ENCODE data around the gene RNU6-1. TPM values are rescaled to one million over a fixed set of nuclear protein-coding genes. Genes with fewer than 3 reads are reported as not detected.

Gene RNU6-1
- total and polyA plus RNA-seq, 2 experiments from 2014 or later = not detected

DNA sequence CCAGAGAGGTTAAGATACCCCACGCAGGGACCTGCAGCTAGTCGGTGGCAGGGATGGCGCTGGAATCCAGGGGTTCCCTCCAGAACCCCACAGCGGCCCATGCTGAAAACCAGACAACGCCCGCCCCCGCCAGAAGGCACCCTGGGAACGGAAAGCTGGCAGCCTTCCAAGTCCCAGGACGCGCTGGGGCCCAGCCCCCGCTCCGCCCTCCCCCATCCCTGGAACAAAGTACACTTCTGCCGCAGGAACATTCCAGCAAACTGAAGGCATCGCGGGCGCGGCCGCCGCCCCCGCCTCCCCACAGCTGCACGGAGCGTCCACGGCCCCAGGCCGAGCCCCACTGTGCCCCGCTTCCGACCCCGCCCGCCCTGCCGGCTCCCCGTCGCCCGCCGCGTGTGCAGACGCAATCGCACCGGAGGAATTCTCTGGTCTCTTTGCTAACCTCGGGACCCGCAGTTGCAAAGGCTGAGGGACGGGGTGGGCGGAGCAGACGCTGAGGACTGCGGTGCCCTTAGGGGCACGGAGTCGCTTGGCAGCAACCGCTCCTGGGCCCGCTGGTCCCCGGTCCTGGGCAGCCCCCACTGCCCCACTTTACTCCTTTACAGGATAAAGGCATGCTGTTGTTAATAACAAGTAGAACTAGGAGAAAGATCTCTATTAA is 44.8 kb upstream of the RNU6-1 start:
- Mint-ChIP-seq H3K27ac (no peak overlapping the region), H3K4me3 (peak overlapping the region; percentile 66), H3K9me3 (no peaks in the 10 kb centered on the region), H3K27me3 (ENCODE audit: insufficient read depth, low read depth, poor library complexity) (peaks cover 3% of the 10 kb centered on the region), H3K4me1 (peaks cover 20% of the 10 kb centered on the region), H3K36me3 (ENCODE audit: low read depth) (no peaks in the 10 kb centered on the region)
- TF ChIP-seq, protein P1, sequence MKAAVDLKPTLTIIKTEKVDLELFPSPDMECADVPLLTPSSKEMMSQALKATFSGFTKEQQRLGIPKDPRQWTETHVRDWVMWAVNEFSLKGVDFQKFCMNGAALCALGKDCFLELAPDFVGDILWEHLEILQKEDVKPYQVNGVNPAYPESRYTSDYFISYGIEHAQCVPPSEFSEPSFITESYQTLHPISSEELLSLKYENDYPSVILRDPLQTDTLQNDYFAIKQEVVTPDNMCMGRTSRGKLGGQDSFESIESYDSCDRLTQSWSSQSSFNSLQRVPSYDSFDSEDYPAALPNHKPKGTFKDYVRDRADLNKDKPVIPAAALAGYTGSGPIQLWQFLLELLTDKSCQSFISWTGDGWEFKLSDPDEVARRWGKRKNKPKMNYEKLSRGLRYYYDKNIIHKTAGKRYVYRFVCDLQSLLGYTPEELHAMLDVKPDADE (IDR thresholded peaks at IDR 0.05) = no peak
- TF ChIP-seq POLR2AphosphoS5 (IDR thresholded peaks at IDR 0.05; ENCODE audit: low read depth) = peak; percentile 51; the same call in 1 of the 2 replicates
- peaks cover 23% of the 10 kb centered on the region for H3K4me1 ChIP-seq (ENCODE audit: insufficient read depth)
- no peaks in the 10 kb centered on the region for H3K79me2 ChIP-seq (replicated peaks; ENCODE audit: insufficient read depth)
- peak; percentile 95 for ATAC-seq
- peak overlapping the region; percentile 96 for H2AFZ ChIP-seq
- H3K27me3 ChIP-seq (ENCODE audit: insufficient read depth) = peaks cover 9% of the 10 kb centered on the region
- H3K36me3 ChIP-seq (ENCODE audit: insufficient read depth) = no peaks in the 10 kb centered on the region
- peak overlapping the region; percentile 68 for H3K4me3 ChIP-seq
- no peak overlapping the region for H3K27ac ChIP-seq (ENCODE audit: low read depth)
- no peaks in the 10 kb centered on the region for H3F3A ChIP-seq (replicated peaks; ENCODE audit: low read depth)
- DNase-seq (ENCODE audit: low spot score) = peak; percentile 92
- peak overlapping the region; percentile 83 for H3K4me2 ChIP-seq
- H3K9me2 ChIP-seq (ENCODE audit: insufficient read depth) = no peaks in the 10 kb centered on the region
- no peaks in the 10 kb centered on the region for H4K20me1 ChIP-seq (replicated peaks; ENCODE audit: insufficient read depth)

DNA sequence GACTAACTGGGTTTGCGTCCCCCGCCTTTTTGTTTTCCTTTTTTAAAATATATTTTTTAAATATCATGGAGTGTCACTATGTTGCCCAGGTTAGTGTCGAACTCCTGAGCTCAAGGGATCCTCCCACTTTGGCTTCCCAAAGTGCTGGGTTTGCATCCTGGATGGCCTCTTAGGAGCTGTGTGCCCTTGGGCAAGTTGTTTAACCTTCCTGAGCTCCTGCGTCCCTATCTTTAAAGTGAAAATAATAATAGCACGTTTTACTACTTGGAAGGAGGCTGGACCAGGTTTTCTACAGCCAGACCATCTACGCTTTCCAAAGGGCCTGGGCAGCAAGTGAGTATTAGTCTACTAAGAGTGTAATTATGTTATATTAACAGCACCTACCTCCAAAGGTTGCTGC is 44.2 kb upstream of the RNU6-1 start:
- no peak for ATAC-seq
- H3K36me3 Mint-ChIP-seq (ENCODE audit: low read depth) = no peaks in the 10 kb centered on the region
- peak overlapping the region; percentile 66 for H3K4me3 Mint-ChIP-seq
- Histone ChIP-seq H3K4me2 (peak overlapping the region; percentile 83), H3K79me2 (replicated peaks; ENCODE audit: insufficient read depth) (no peaks in the 10 kb centered on the region), H3F3A (replicated peaks; ENCODE audit: low read depth) (no peaks in the 10 kb centered on the region), H3K4me3 (peak overlapping the region; percentile 68), H2AFZ (peak overlapping the region; percentile 96), H3K27me3 (ENCODE audit: insufficient read depth) (peaks cover 9% of the 10 kb centered on the region), H3K9me2 (ENCODE audit: insufficient read depth) (no peaks in the 10 kb centered on the region), H3K4me1 (ENCODE audit: insufficient read depth) (peaks cover 23% of the 10 kb centered on the region), H3K27ac (ENCODE audit: low read depth) (no peak overlapping the region), H3K36me3 (ENCODE audit: insufficient read depth) (no peaks in the 10 kb centered on the region), H4K20me1 (replicated peaks; ENCODE audit: insufficient read depth) (no peaks in the 10 kb centered on the region)
- H3K27me3 Mint-ChIP-seq (ENCODE audit: insufficient read depth, low read depth, poor library complexity) = peaks cover 3% of the 10 kb centered on the region
- H3K4me1 Mint-ChIP-seq = peaks cover 20% of the 10 kb centered on the region
- H3K9me3 Mint-ChIP-seq = no peaks in the 10 kb centered on the region
- no peak overlapping the region for H3K27ac Mint-ChIP-seq
- no peak for DNase-seq (ENCODE audit: low spot score)
- TF ChIP-seq REST (IDR thresholded peaks at IDR 0.05; ENCODE audit: unreplicated experiment) = no peak
- TF ChIP-seq CTCF (conservative IDR thresholded peaks at IDR 0.05; ENCODE audit: low read depth in 2 of 2) = no peak
- TF ChIP-seq NANOG (IDR thresholded peaks at IDR 0.05; ENCODE audit: borderline replicate concordance) = no peak
- no peak for TF ChIP-seq EZH2 (IDR thresholded peaks at IDR 0.05; ENCODE audit: low read depth, unreplicated experiment)
- TF ChIP-seq ZNF331 (CRISPR knock-in tag; IDR thresholded peaks at IDR 0.05; ENCODE audit: low read depth) = no peak
- TF ChIP-seq POLR2AphosphoS5 (IDR thresholded peaks at IDR 0.05; ENCODE audit: low read depth) = no peak
- TF ChIP-seq CREB1 (CRISPR knock-in tag; IDR thresholded peaks at IDR 0.05; ENCODE audit: low read depth) = no peak
- no peak for TF ChIP-seq ZNF114 (CRISPR knock-in tag; IDR thresholded peaks at IDR 0.05)
- no peak for TF ChIP-seq STAT1 (IDR thresholded peaks at IDR 0.05; ENCODE audit: unreplicated experiment)
- TF ChIP-seq, protein P1 (IDR thresholded peaks at IDR 0.05) = no peak
- TF ChIP-seq EZH2phosphoT487 (IDR thresholded peaks at IDR 0.05; ENCODE audit: unreplicated experiment) = no peak
- TF ChIP-seq JUNB (IDR thresholded peaks at IDR 0.05; ENCODE audit: unreplicated experiment) = no peak

Data from GM23338 (cell line).